ENCODE data around the gene SKP1. TPM values are rescaled to one million over a fixed set of nuclear protein-coding genes. Genes with fewer than 3 reads are reported as not detected.

The SKP1 gene
- total and polyA plus RNA-seq, 9 of the 15 experiments (the other 6 are each of a cell fraction or from before 2014, with no cell fraction given) = 301 to 2,109 (median 639) TPM

DNA sequence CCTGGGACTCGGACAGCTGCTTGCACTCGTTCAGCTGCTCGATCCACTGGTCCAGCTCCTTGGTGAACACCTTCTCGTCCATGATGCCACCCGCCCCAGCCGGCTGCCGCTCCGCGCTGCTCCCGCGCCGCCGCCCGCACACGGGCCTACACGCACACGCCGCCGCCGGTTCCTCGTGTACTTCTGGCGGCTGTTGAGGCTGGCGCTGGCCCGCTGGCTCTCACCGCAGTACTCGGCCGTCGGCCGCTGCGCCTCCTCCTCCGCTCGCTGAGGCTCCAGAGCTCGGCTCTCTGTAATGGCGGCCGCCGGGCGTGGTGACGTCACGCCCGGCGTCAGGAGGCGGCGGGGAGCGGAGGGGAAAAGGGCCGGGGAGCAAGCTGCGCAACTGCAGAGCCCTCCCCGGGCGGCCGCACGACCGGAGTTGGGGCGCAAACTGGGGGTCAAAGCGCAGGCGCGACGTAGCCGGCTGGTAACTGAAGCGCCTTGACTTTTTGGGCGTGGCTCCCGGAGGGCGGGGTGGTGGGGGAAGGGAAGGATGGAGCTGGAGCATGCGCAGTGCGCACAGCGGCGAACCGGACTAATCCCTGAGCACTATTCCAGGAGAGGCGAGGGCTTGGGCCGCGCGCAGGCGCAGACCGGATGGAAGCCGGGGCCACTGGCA, 49.2 kb upstream of the SKP1 start, which contains the start of gene PPP2CA (continued):
- TF ChIP-seq, protein P1, sequence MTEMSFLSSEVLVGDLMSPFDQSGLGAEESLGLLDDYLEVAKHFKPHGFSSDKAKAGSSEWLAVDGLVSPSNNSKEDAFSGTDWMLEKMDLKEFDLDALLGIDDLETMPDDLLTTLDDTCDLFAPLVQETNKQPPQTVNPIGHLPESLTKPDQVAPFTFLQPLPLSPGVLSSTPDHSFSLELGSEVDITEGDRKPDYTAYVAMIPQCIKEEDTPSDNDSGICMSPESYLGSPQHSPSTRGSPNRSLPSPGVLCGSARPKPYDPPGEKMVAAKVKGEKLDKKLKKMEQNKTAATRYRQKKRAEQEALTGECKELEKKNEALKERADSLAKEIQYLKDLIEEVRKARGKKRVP (CRISPR knock-in tag; IDR thresholded peaks at IDR 0.05) = no peak
- TF ChIP-seq CREBBP (IDR thresholded peaks at IDR 0.05; ENCODE audit: low read depth, low read length) (no peak), ZNF699 (CRISPR knock-in tag; IDR thresholded peaks at IDR 0.05; ENCODE audit: insufficient replicate concordance) (no peak), MYNN (IDR thresholded peaks at IDR 0.05) (no peak), MYNN (CRISPR knock-in tag; IDR thresholded peaks at IDR 0.05) (no peak), GTF2E2 (tag; IDR thresholded peaks at IDR 0.05) (peak; percentile 76; the same call in 1 of the 2 replicates), PHF21A (IDR thresholded peaks at IDR 0.05; ENCODE audit: borderline replicate concordance, low read depth) (no peak), NFE2L1 (tag; IDR thresholded peaks at IDR 0.05; ENCODE audit: borderline replicate concordance, low read depth) (no peak), XRCC4 (IDR thresholded peaks at IDR 0.05; ENCODE audit: extremely low read depth, insufficient read depth, insufficient read length) (no peak), MCM5 (IDR thresholded peaks at IDR 0.05; ENCODE audit: low read depth) (no peak), JUND (IDR thresholded peaks at IDR 0.05; ENCODE audit: borderline replicate concordance, low read depth, low read length) (peak; percentile 88), JUND (tag; IDR thresholded peaks at IDR 0.05; ENCODE audit: borderline replicate concordance, low read depth, low read length) (peak; percentile 43; the same call in 1 of the 3 replicates), EHMT2 (IDR thresholded peaks at IDR 0.05) (no peak), KHSRP (IDR thresholded peaks at IDR 0.05) (peak; percentile 69), ETV1 (tag; conservative IDR thresholded peaks at IDR 0.05; ENCODE audit: low read depth) (no peak), BRCA1 (IDR thresholded peaks at IDR 0.05) (no peak), BRCA1 (CRISPR knock-in tag; IDR thresholded peaks at IDR 0.05) (no peak), KLF1 (tag; IDR thresholded peaks at IDR 0.05) (peak; percentile 95), SMAD4 (CRISPR knock-in tag; conservative IDR thresholded peaks at IDR 0.05) (peak; percentile 60; the same call in 1 of the 2 replicates), POLR3G (IDR thresholded peaks at IDR 0.05; ENCODE audit: extremely low read depth, insufficient read length, insufficient replicate concordance) (no peak), CCNT2 (IDR thresholded peaks at IDR 0.05; ENCODE audit: borderline replicate concordance, extremely low read depth, insufficient read length, low read depth, low read length) (peak; percentile 78), HDAC1 (IDR thresholded peaks at IDR 0.05) (peak in 1 of 2 experiments; percentile 32; a peak in 1 of 4 replicates), SRF (CRISPR knock-in tag; IDR thresholded peaks at IDR 0.05) (peak in 1 of 2 experiments; percentile 66; a peak in 1 of 4 replicates), WHSC1 (IDR thresholded peaks at IDR 0.05; ENCODE audit: low read length) (no peak), CREB1 (IDR thresholded peaks at IDR 0.05) (peak; percentile 86), CREB1 (CRISPR knock-in tag; IDR thresholded peaks at IDR 0.05) (peak; percentile 89), NONO (IDR thresholded peaks at IDR 0.05; ENCODE audit: low read depth in 2 of 2, low read length in 1 of 2) (no peak; a peak in 1 of 4 replicates), ZBTB1 (CRISPR knock-in tag; IDR thresholded peaks at IDR 0.05; ENCODE audit: borderline replicate concordance, low read depth) (no peak)
- TF ChIP-seq, protein P2, sequence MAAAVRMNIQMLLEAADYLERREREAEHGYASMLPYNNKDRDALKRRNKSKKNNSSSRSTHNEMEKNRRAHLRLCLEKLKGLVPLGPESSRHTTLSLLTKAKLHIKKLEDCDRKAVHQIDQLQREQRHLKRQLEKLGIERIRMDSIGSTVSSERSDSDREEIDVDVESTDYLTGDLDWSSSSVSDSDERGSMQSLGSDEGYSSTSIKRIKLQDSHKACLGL (CRISPR knock-in tag; IDR thresholded peaks at IDR 0.05; ENCODE audit: borderline replicate concordance, poor library complexity, severe bottlenecking) = no peak

Measured in K562 (cell line).